Measurements from ENCODE around the gene SH3PXD2A. TPM values are rescaled to one million over a fixed set of nuclear protein-coding genes. Genes with fewer than 3 reads are reported as not detected.

Gene SH3PXD2A
- polyA plus RNA-seq, 4 donors, result 2.2 to 28.3 (median 8.7) TPM

Other genes with a start within 250 kb of the SH3PXD2A start
- 10 to 100 TPM; 11.2 to 18.1 (median 14.9) TPM for gene STN1, start 62.6 kb upstream of the SH3PXD2A start, polyA plus RNA-seq
- 10 to 100 TPM; 11.2 to 33.0 (median 14.3) TPM for gene SLK, start 111.6 kb upstream of the SH3PXD2A start, polyA plus RNA-seq
- gene COL17A1, start 230.3 kb upstream of the SH3PXD2A start, polyA plus RNA-seq, result 10 to 100 TPM in 3 of 4 donors, 1 to 10 TPM in 1; 4.9 to 78.1 (median 35.5) TPM